Keratinocyte (primary cell): Measurements from ENCODE around the gene C1QC. TPM values are rescaled to one million over a fixed set of nuclear protein-coding genes. Genes with fewer than 3 reads are reported as not detected.

Experiments
- DNase-seq: peaks from one replicate; pipeline ENCODE4 v3.0.0-alpha.2; 2011; ENCODE audit warnings: low read depth, missing footprints, low spot score
- FAIRE-seq: peaks from 2 replicates; lab custom pipeline; 2011; peaks lifted over from hg19 to GRCh38; lab: Jason Lieb, UNC
- H2AFZ ChIP-seq: 2 replicates; pipeline ENCODE4 v1.6.0; 2012; ENCODE audit warnings: low read length, control low read depth, inconsistent platforms; ENCODE audit not compliant: control insufficient read depth
- H3K27ac ChIP-seq: 2 replicates; pipeline ENCODE4 v1.5.1; 2011; ENCODE audit warnings: low read length; ENCODE audit not compliant: control insufficient read depth, insufficient read depth
- H3K27me3 ChIP-seq: 3 replicates; pipeline ENCODE4 v1.6.0; 2011; ENCODE audit warnings: low read length; ENCODE audit not compliant: control insufficient read depth, insufficient read depth; ENCODE audit errors: extremely low read depth
- H3K36me3 ChIP-seq, 2 experiments: 2 replicates in 1 of 2; 3 replicates in 1 of 2; pipeline ENCODE4 v1.5.1; 2011; ENCODE audit warnings: low read length in 2 of 2, mild to moderate bottlenecking in 1 of 2; ENCODE audit not compliant: control insufficient read depth in 2 of 2, insufficient read depth in 2 of 2; ENCODE audit errors: extremely low read depth in 1 of 2
- H3K4me1 ChIP-seq: 3 replicates; pipeline ENCODE4 v1.5.1; 2011; ENCODE audit warnings: low read length; ENCODE audit not compliant: control insufficient read depth, insufficient read depth; ENCODE audit errors: extremely low read depth
- H3K4me2 ChIP-seq: 3 replicates; pipeline ENCODE4 v1.6.0; 2011; ENCODE audit warnings: low read depth, low read length; ENCODE audit not compliant: control insufficient read depth, insufficient read depth; ENCODE audit errors: extremely low read depth
- H3K4me3 ChIP-seq, 3 experiments: fragments of 200-600 bp in 1 of 3; sonication (generic) in 1 of 3; 2 replicates in 2 of 3; 3 replicates in 1 of 3; pipeline ENCODE4 v1.5.1; 2011 to 2016; ENCODE audit warnings: low read length in 3 of 3, mild to moderate bottlenecking in 3 of 3, control low read depth in 2 of 3, inconsistent platforms in 1 of 3, low read depth in 1 of 3, mixed read lengths in 1 of 3, mixed run types in 1 of 3, moderate library complexity in 1 of 3; ENCODE audit not compliant: control insufficient read depth in 2 of 3, insufficient read depth in 2 of 3; ENCODE audit errors: extremely low read depth in 1 of 3
- H3K79me2 ChIP-seq: 2 replicates; pipeline ENCODE4 v1.6.0; 2012; ENCODE audit warnings: low read length; ENCODE audit not compliant: control insufficient read depth, insufficient read depth
- H3K9ac ChIP-seq: 3 replicates; pipeline ENCODE4 v1.6.0; 2011; ENCODE audit warnings: low read length; ENCODE audit not compliant: control insufficient read depth, insufficient read depth; ENCODE audit errors: extremely low read depth
- H3K9me1 ChIP-seq: 3 replicates; pipeline ENCODE4 v1.6.0; 2011; ENCODE audit warnings: low read length; ENCODE audit not compliant: control insufficient read depth, insufficient read depth; ENCODE audit errors: extremely low read depth
- H3K9me3 ChIP-seq: 2 replicates; pipeline ENCODE4 v1.5.1; 2012; ENCODE audit warnings: low read depth, low read length; ENCODE audit not compliant: control insufficient read depth
- H4K20me1 ChIP-seq: 3 replicates; pipeline ENCODE4 v1.6.0; 2011; ENCODE audit warnings: low read length; ENCODE audit not compliant: control insufficient read depth, insufficient read depth; ENCODE audit errors: extremely low read depth
- CTCF ChIP-seq, 3 experiments: IDR thresholded peaks in 1 of 3; conservative IDR thresholded peaks in 1 of 3; optimal IDR thresholded peaks in 1 of 3; 2 replicates in 2 of 3; 3 replicates in 1 of 3; pipeline versions ENCODE3 to v1.5.1; 2011; ENCODE audit warnings: low read length in 3 of 3, mild to moderate bottlenecking in 3 of 3, moderate library complexity in 2 of 3, control low read depth in 1 of 3, inconsistent platforms in 1 of 3; ENCODE audit not compliant: insufficient read depth in 2 of 3; ENCODE audit errors: extremely low read depth in 1 of 3
- EZH2 ChIP-seq: IDR thresholded peaks from one replicate; pipeline ENCODE4 v1.6.1; 2012; ENCODE audit warnings: inconsistent platforms, mild to moderate bottlenecking, low read length, moderate library complexity
- dilution Hi-C: fragments of 300-500 bp; cut with MboI; formaldehyde crosslinking; loops from one replicate; pipeline ENCODE4 v1.7.0; 2020; ENCODE audit warnings: low sequenced_read_pairs; ENCODE audit not compliant: extremely low pct_ligation_motif_present
- polyA plus RNA-seq, 5 experiments: library from polyadenylated mRNA; depleted of rRNA in 3 of 5; stranded (reverse) in 3 of 5; stranded (forward) in 1 of 5; unstranded in 1 of 5; fragments of >200 nt; gene quantifications; 1 replicate in 1 of 5; 2 replicates in 3 of 5; 3 replicates in 1 of 5; pipeline versions ENCODE4 v1.2.1 to v1.2.3, GENCODE V29; 2011 to 2012; ENCODE audit warnings: missing spikeins in 2 of 5, low read depth in 1 of 5, low replicate concordance in 1 of 5

C1QC gene
- polyA plus RNA-seq, 1 donor (not counting 4 experiments of a cell fraction or from before 2014, with no cell fraction given): not detected

GRCh38 chr1:22636927-22637326 lies 6.5 kb upstream of the C1QC start:
- Histone ChIP-seq H3K4me2 (no peak overlapping the region), H3K4me1 (no peaks in the 10 kb centered on the region), H3K4me3 (no peak overlapping the region), H3K9ac (no peak overlapping the region), H3K9me1 (no peaks in the 10 kb centered on the region), H3K9me3 (no peaks in the 10 kb centered on the region), H2AFZ (no peak overlapping the region), H4K20me1 (no peaks in the 10 kb centered on the region), H3K27me3 (no peaks in the 10 kb centered on the region), H3K27ac (no peak overlapping the region), H3K36me3 (no peaks in the 10 kb centered on the region), H3K79me2 (no peaks in the 10 kb centered on the region)
- dilution Hi-C loops: no loop called here
- TF ChIP-seq EZH2 (no peak), CTCF (optimal IDR thresholded peaks at IDR 0.05 in 1 of 3, IDR thresholded peaks at IDR 0.05 in 1 of 3, conservative IDR thresholded peaks at IDR 0.05 in 1 of 3; ENCODE audit: extremely low read depth in 1 of 3, insufficient read depth in 2 of 3, low read length in 3 of 3) (no peak)
- FAIRE-seq (no peak), DNase-seq (no peak)

DNA sequence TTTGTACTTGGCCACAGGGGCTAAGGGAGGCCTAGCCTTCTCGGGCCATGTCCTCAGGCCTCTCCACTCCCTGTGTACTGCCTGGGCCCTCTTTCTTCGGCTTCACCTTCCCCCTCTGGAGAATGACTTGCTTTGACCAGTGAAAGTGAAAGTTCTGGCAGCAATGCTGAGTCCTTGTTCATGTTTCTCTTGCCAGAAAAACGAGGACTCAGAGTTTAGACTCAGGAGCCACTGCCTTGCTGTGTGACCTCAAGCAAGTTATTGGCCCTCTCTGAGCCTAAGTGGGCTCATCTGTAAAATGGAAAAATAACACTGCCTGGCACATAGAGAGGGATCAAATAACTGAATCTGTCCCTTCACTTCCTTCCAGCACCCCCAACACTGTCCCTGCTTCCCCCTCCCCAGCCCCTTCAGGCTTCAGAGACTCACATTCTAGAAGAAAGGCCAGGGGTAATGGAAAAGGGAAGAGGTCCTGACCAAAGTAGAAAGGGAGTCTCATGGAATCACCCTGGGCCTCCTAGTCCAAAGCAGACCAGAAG lies 5.5 kb upstream of the C1QC start:
- H3K27me3 ChIP-seq: no peaks in the 10 kb centered on the region
- H2AFZ ChIP-seq: no peak overlapping the region
- dilution Hi-C loops: no loop called here
- TF ChIP-seq CTCF (optimal IDR thresholded peaks at IDR 0.05 in 1 of 3, IDR thresholded peaks at IDR 0.05 in 1 of 3, conservative IDR thresholded peaks at IDR 0.05 in 1 of 3; ENCODE audit: extremely low read depth in 1 of 3, insufficient read depth in 2 of 3, low read length in 3 of 3) (no peak), EZH2 (no peak)
- no peaks in the 10 kb centered on the region for H3K9me1 ChIP-seq
- H3K27ac ChIP-seq: no peak overlapping the region
- no peak for DNase-seq
- no peak overlapping the region for H3K4me3 ChIP-seq
- H4K20me1 ChIP-seq: peaks cover 3% of the 10 kb centered on the region
- no peak overlapping the region for H3K4me2 ChIP-seq
- no peaks in the 10 kb centered on the region for H3K79me2 ChIP-seq
- H3K36me3 ChIP-seq: no peaks in the 10 kb centered on the region
- no peaks in the 10 kb centered on the region for H3K9me3 ChIP-seq
- H3K4me1 ChIP-seq: no peaks in the 10 kb centered on the region
- FAIRE-seq: no peak
- no peak overlapping the region for H3K9ac ChIP-seq
